ENCODE data around the gene TSPAN4.

DNA sequence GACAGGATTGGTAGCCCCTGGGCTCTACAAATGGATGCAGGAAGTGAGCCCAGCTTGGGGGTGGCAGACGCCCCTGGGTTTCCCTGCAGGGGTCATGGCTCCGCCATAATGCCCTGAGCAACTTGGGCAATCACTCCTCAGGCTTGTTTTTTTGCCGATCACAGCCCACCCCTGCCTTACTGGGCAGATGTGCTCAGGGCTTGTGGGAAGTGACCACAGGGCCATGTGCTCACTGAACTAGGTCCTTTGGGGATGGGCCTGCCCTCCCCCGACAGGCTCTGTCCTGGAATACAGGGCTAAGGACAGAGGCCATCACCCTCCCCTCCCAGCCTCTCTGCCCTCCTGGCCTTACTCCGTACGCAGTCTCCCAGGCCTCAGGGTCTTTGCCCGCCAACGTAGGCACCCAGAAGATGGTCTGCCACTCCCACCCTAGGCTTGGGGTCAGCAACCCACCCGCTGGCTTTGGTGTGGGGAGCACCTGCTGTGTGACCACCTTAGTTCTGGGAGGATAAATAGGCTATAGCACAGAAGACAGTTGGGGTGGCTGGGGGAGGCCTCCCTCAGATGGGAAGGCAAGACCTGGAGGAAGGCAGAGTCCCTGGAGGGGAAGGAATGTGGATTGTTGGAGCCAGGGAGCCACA, 29.1 kb upstream of the TSPAN4 start:
- TF ChIP-seq EP300 (IDR thresholded peaks at IDR 0.05; ENCODE audit: low read length) (no peak), MAFK (IDR thresholded peaks at IDR 0.05; ENCODE audit: low read length) (no peak), ZKSCAN1 (IDR thresholded peaks at IDR 0.05; ENCODE audit: low read depth, low read length) (no peak), CBX2 (IDR thresholded peaks at IDR 0.05; ENCODE audit: insufficient read depth, low read length, poor library complexity, severe bottlenecking) (no peak), DPF2 (IDR thresholded peaks at IDR 0.05) (no peak), ZBED1 (IDR thresholded peaks at IDR 0.05) (no peak), SETDB1 (IDR thresholded peaks at IDR 0.05; ENCODE audit: low read length) (no peak)
- TF ChIP-seq, protein P1, sequence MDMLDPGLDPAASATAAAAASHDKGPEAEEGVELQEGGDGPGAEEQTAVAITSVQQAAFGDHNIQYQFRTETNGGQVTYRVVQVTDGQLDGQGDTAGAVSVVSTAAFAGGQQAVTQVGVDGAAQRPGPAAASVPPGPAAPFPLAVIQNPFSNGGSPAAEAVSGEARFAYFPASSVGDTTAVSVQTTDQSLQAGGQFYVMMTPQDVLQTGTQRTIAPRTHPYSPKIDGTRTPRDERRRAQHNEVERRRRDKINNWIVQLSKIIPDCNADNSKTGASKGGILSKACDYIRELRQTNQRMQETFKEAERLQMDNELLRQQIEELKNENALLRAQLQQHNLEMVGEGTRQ (CRISPR knock-in tag; IDR thresholded peaks at IDR 0.05): no peak
- TF ChIP-seq, protein P2, sequence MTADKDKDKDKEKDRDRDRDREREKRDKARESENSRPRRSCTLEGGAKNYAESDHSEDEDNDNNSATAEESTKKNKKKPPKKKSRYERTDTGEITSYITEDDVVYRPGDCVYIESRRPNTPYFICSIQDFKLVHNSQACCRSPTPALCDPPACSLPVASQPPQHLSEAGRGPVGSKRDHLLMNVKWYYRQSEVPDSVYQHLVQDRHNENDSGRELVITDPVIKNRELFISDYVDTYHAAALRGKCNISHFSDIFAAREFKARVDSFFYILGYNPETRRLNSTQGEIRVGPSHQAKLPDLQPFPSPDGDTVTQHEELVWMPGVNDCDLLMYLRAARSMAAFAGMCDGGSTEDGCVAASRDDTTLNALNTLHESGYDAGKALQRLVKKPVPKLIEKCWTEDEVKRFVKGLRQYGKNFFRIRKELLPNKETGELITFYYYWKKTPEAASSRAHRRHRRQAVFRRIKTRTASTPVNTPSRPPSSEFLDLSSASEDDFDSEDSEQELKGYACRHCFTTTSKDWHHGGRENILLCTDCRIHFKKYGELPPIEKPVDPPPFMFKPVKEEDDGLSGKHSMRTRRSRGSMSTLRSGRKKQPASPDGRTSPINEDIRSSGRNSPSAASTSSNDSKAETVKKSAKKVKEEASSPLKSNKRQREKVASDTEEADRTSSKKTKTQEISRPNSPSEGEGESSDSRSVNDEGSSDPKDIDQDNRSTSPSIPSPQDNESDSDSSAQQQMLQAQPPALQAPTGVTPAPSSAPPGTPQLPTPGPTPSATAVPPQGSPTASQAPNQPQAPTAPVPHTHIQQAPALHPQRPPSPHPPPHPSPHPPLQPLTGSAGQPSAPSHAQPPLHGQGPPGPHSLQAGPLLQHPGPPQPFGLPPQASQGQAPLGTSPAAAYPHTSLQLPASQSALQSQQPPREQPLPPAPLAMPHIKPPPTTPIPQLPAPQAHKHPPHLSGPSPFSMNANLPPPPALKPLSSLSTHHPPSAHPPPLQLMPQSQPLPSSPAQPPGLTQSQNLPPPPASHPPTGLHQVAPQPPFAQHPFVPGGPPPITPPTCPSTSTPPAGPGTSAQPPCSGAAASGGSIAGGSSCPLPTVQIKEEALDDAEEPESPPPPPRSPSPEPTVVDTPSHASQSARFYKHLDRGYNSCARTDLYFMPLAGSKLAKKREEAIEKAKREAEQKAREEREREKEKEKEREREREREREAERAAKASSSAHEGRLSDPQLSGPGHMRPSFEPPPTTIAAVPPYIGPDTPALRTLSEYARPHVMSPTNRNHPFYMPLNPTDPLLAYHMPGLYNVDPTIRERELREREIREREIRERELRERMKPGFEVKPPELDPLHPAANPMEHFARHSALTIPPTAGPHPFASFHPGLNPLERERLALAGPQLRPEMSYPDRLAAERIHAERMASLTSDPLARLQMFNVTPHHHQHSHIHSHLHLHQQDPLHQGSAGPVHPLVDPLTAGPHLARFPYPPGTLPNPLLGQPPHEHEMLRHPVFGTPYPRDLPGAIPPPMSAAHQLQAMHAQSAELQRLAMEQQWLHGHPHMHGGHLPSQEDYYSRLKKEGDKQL (CRISPR knock-in tag; IDR thresholded peaks at IDR 0.05; ENCODE audit: borderline replicate concordance): no peak

All from K562 (cell line).